Fibroblast of skin of abdomen (primary cell): ENCODE results near the gene CTDSP2. TPM values are rescaled to one million over a fixed set of nuclear protein-coding genes. Genes with fewer than 3 reads are reported as not detected.
"Not testable (repeated sequence)": the region's sequence is repeated elsewhere in the genome, so short reads cannot be mapped to it uniquely, and the experiment has no call there.

Experiments used
- DNase-seq: peaks from one replicate; pipeline ENCODE4 v3.0.0-alpha.2; 2013
- polyA plus RNA-seq, 2 experiments: library from polyadenylated mRNA; unstranded; fragments of 120-200 nt; gene quantifications; one replicate each; pipeline ENCODE4 v1.2.1, GENCODE V29; 2013; ENCODE audit not compliant: insufficient read length in 2 of 2

CTDSP2 gene
- 258 TPM for polyA plus RNA-seq (2013, experiment 1 of 2; ENCODE audit: insufficient read length)
- 242 TPM for polyA plus RNA-seq (2013, experiment 2 of 2; ENCODE audit: insufficient read length)

GRCh38 chr12:57846577-57847319, at the start of gene CTDSP2:
Gene CTDSP2 (minus strand): TSS chr12:57846729. CDS start chr12:57846435, 294 bp downstream.
- peak; percentile 99 for DNase-seq

- DNase-seq = peak; percentile 47
Measured at GRCh38 chr12:57896115-57896433, 49.5 kb upstream of the CTDSP2 start.

- DNase-seq = peak; percentile 30
Measured at GRCh38 chr12:57895389-57896114, 49.0 kb upstream of the CTDSP2 start.

- no peak for DNase-seq
Measured at GRCh38 chr12:57894399-57895292, 48.1 kb upstream of the CTDSP2 start.

GRCh38 chr12:57893431-57894353, 47.2 kb upstream of the CTDSP2 start:
- DNase-seq = peak; percentile 97

- DNase-seq = no peak
Measured at GRCh38 chr12:57892232-57892972, 45.9 kb upstream of the CTDSP2 start.

GRCh38 chr12:57891542-57892228, 45.2 kb upstream of the CTDSP2 start:
- DNase-seq = no peak

- DNase-seq = peak; percentile 37
Measured at GRCh38 chr12:57890191-57891115, 43.9 kb upstream of the CTDSP2 start.

GRCh38 chr12:57889500-57889989, 43.0 kb upstream of the CTDSP2 start:
- DNase-seq = peak; percentile 90

- peak; percentile 83 for DNase-seq
Measured at GRCh38 chr12:57888409-57889157, 42.1 kb upstream of the CTDSP2 start.

- peak; percentile 71 for DNase-seq
Measured at GRCh38 chr12:57887631-57888408, 41.3 kb upstream of the CTDSP2 start.

- DNase-seq = not testable (repeated sequence)
Measured at GRCh38 chr12:57886964-57887363, 40.4 kb upstream of the CTDSP2 start.

GRCh38 chr12:57886542-57886941, 40.0 kb upstream of the CTDSP2 start:
- no peak for DNase-seq

- DNase-seq = no peak
Measured at GRCh38 chr12:57885207-57885606, 38.7 kb upstream of the CTDSP2 start.

- DNase-seq = no peak
Measured at GRCh38 chr12:57883700-57884099, 37.2 kb upstream of the CTDSP2 start.

GRCh38 chr12:57883057-57883456, 36.5 kb upstream of the CTDSP2 start:
- no peak for DNase-seq

- DNase-seq = no peak
Measured at GRCh38 chr12:57882575-57882974, 36.0 kb upstream of the CTDSP2 start.
